Measurements from ENCODE around the gene TCEANC2. TPM values are rescaled to one million over a fixed set of nuclear protein-coding genes. Genes with fewer than 3 reads are reported as not detected.

The TCEANC2 gene
- total RNA-seq, 2 donors from 2014 or later = 4.4 to 5.9 TPM

DNA sequence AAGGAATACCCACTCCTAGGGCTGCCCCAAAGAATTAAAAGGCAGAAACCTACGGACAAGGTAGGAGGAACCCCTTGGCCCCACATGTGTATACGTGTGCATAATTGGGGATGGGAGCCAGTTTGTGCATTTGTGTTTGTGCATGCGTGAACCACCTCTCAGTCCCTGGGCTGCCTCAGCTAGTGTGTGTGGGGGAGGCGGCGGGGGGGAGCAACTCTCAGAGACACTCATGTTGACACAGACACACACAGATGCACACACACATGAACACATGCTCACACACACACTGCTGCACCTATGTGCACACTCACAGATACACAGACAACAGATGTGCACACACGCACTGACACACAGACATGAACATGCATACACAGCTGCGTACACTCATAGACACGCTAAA is 40.5 kb upstream of the TCEANC2 start:
- H3K27me3 ChIP-seq = no peaks in the 10 kb centered on the region
- intact Hi-C loops (cut with DNase I) = no loop called here
- no peak overlapping the region for H3K9ac ChIP-seq (ENCODE audit: low read depth in 2 of 2, low read length in 2 of 2)
- no peak overlapping the region for H3K4me3 ChIP-seq
- no peaks in the 10 kb centered on the region for H3K9me3 ChIP-seq
- H3K36me3 ChIP-seq = no peaks in the 10 kb centered on the region
- H3K27ac ChIP-seq = no peak overlapping the region
- no peaks in the 10 kb centered on the region for H3K4me1 ChIP-seq
- TF ChIP-seq, protein P1, sequence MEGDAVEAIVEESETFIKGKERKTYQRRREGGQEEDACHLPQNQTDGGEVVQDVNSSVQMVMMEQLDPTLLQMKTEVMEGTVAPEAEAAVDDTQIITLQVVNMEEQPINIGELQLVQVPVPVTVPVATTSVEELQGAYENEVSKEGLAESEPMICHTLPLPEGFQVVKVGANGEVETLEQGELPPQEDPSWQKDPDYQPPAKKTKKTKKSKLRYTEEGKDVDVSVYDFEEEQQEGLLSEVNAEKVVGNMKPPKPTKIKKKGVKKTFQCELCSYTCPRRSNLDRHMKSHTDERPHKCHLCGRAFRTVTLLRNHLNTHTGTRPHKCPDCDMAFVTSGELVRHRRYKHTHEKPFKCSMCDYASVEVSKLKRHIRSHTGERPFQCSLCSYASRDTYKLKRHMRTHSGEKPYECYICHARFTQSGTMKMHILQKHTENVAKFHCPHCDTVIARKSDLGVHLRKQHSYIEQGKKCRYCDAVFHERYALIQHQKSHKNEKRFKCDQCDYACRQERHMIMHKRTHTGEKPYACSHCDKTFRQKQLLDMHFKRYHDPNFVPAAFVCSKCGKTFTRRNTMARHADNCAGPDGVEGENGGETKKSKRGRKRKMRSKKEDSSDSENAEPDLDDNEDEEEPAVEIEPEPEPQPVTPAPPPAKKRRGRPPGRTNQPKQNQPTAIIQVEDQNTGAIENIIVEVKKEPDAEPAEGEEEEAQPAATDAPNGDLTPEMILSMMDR (IDR thresholded peaks at IDR 0.05) = no peak
- DNase-seq = no peak

GRCh38 chr1:54013393-54014008 is 39.9 kb upstream of the TCEANC2 start:
- Histone ChIP-seq H3K4me1 (no peaks in the 10 kb centered on the region), H3K27me3 (no peaks in the 10 kb centered on the region), H3K27ac (no peak overlapping the region), H3K36me3 (no peaks in the 10 kb centered on the region), H3K9me3 (no peaks in the 10 kb centered on the region), H3K4me3 (no peak overlapping the region), H3K9ac (ENCODE audit: low read depth in 2 of 2, low read length in 2 of 2) (no peak overlapping the region)
- no peak for DNase-seq
- TF ChIP-seq, protein P1 (IDR thresholded peaks at IDR 0.05) = no peak
- intact Hi-C loops (cut with DNase I) = no loop called here

DNA sequence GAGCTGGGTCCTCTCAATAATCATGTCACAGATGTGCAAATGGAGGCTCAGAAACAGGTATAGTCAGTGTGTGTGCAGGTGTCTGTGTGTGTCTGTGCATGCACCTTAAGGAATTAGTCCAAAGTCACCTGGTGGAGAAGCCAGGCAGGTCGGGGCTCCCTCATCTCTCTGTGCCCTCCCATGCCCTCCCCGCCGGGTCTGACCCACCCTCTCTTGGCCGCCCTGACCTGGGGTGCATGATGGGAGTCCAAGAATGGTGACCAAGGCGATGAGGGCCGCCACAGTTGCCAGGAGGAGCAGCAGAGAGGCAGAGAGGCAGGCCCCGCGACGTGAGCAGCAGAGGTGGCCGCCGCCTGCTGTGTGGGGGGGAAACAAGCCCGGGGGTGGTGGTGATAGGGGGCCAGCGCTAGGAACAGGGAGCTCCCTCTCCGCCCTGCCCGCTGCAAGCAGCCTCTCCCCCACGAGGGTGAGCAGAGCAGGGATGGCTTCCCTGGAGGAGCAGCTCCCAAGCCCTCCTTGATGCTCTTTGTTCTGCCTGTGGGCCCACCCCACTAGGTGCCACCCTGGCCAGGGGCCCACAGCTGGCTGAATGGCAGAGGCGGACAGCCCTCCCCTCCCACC is 39.3 kb upstream of the TCEANC2 start:
- DNase-seq = no peak
- Histone ChIP-seq H3K4me3 (no peak overlapping the region), H3K9ac (ENCODE audit: low read depth in 2 of 2, low read length in 2 of 2) (no peak overlapping the region), H3K9me3 (no peaks in the 10 kb centered on the region), H3K36me3 (no peaks in the 10 kb centered on the region), H3K27ac (no peak overlapping the region), H3K4me1 (no peaks in the 10 kb centered on the region), H3K27me3 (no peaks in the 10 kb centered on the region)
- intact Hi-C loops (cut with DNase I) = no loop called here
- TF ChIP-seq, protein P1 (IDR thresholded peaks at IDR 0.05) = no peak

DNA sequence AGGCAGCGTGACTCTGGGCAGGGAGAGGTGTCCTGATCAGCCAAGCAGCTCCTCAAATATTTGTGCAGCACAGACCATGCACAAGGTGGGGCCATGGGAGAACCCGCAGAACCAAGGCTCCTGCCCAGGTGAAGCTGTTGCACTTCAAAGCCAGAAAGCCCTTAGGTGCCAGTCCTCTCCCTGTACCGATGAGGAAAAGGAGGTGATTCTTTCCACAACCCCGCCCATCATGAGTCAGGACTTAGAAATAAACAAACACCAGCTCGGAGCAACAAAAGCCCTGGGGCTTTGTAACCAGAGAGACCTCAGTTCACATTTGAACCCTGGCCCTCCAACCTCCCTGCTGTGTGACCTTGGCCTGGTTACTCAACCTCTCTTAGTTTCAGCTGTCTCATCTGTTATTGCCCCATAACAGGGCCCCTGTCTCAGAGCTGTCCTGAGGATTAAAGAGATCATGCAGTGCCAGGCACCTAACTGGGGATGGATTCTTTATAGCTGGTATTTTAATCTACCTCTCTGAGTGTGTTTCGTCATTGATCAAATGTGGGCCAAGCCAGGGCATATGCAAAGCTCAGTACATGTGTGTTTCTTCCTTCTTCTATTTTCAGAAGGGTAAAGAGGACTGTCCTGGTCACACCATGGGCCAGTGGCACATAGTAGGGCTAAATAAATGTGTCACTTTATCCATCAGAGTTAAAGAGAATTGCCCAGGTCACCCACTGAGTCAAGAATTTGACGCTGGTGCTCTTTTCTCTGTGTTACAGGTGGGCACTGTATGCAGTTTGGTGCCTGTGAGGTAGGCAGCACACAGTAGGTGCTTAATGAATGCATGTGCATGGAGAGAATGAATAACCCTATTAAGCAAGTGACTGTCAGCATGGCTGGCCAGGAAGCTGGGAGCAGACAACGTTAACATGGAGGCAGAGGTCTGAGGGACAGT is 36.8 kb upstream of the TCEANC2 start:
- peak; percentile 69 for DNase-seq
- TF ChIP-seq, protein P1 (IDR thresholded peaks at IDR 0.05) = no peak

GRCh38 chr1:54017979-54018378 is 35.4 kb upstream of the TCEANC2 start, which contains the start of gene LDLRAD1:
LDLRAD1 (minus strand) TSS chr1:54018186; CDS start chr1:54018112, 74 bp downstream.
- intact Hi-C loops (cut with DNase I) = no loop called here
- H3K4me3 ChIP-seq = no peak within 1 kb of the TSS
- no peak within 1 kb of the TSS for H3K27ac ChIP-seq
- H3K4me1 ChIP-seq = no peaks in the 10 kb centered on the region
- H3K27me3 ChIP-seq = no peaks in the 10 kb centered on the region
- no peaks in the 10 kb centered on the region for H3K36me3 ChIP-seq
- TF ChIP-seq, protein P1 (IDR thresholded peaks at IDR 0.05) = no peak
- DNase-seq = peak; percentile 38
- no peaks in the 10 kb centered on the region for H3K9me3 ChIP-seq
- H3K9ac ChIP-seq (ENCODE audit: low read depth in 2 of 2, low read length in 2 of 2) = no peak within 1 kb of the TSS

More for the DNA sequence above, 36.8 kb upstream of the TCEANC2 start:
- Histone ChIP-seq H3K27ac (peak overlapping the region; percentile 17), H3K4me3 (no peak overlapping the region), H3K27me3 (no peaks in the 10 kb centered on the region), H3K9ac (ENCODE audit: low read depth in 2 of 2, low read length in 2 of 2) (no peak overlapping the region), H3K9me3 (no peaks in the 10 kb centered on the region), H3K36me3 (no peaks in the 10 kb centered on the region), H3K4me1 (no peaks in the 10 kb centered on the region)
- intact Hi-C loops (cut with DNase I) = no loop called here

Data from colonic mucosa (tissue), 4 donors.